Liver (tissue), 3 donors: ENCODE data around the gene COL27A1.

Experiments
- EGR1 ChIP-seq, 2 donors: IDR thresholded peaks; 2 replicates each; pipeline ENCODE4 v1.6.1; 2016 to 2018; ENCODE audit warnings: antibody characterized with exemption in 2 of 2, low read depth in 2 of 2
- JUND ChIP-seq, 2 donors: IDR thresholded peaks; 2 replicates each; pipeline ENCODE4 v1.6.1; 2016; ENCODE audit warnings: antibody characterized with exemption in 2 of 2
- RAD21 ChIP-seq, 2 donors: IDR thresholded peaks; 2 replicates each; pipeline ENCODE4 v1.6.1; 2016; ENCODE audit warnings: antibody characterized with exemption in 2 of 2, mild to moderate bottlenecking in 2 of 2
- TAF1 ChIP-seq: conservative IDR thresholded peaks from 2 replicates; pipeline ENCODE4 v1.6.1; 2016; ENCODE audit warnings: antibody characterized with exemption, mild to moderate bottlenecking
- TF ChIP-seq, protein P1 (sequence below): fragments of 150-350 bp; IDR thresholded peaks from 2 replicates; pipeline ENCODE4 v1.5.1; 2017; ENCODE audit warnings: improper control_type of control experiment, low read depth, low read length; ENCODE audit not compliant: missing input control
- TF ChIP-seq, protein P2 (sequence below): IDR thresholded peaks from 2 replicates; pipeline ENCODE4 v1.6.1; 2016; ENCODE audit warnings: antibody characterized with exemption
- donor health status: healthy.
- donor health status: healthy.

DNA sequence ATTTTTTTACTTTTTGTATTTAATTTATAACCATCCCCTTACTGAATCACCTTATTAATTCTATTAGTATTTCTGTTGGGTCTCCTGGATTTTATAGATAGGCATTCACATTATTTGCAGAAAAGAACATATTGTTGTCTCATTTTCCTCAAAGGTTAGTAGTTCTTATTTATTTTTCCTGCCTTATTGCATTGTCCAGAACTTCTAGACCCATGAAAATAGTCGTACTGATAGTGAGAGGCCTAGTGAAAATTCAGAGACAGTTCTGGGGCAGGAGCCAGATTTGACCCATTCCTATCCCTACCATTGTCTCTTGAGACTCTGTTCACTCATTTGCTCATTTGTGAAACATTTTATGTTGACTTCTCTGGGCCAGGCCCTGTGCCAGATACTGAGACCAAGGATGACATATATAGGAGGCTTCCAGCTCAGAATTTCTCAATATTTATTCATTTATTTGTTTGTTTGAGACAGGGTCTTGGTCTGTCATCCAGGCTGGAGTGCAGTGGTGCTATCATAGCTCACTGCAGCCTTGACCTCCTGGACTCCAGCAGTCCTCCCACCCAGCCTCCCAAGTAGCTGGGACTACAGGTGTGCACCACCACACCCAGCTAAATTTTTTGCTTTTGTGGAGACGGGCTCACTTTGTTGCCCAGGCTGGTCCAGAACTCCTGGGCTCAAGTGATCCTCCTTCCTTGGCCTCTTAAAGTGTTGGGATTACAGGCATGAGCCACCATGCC lies 34.7 kb downstream of the COL27A1 start:
- TF ChIP-seq, protein P1, sequence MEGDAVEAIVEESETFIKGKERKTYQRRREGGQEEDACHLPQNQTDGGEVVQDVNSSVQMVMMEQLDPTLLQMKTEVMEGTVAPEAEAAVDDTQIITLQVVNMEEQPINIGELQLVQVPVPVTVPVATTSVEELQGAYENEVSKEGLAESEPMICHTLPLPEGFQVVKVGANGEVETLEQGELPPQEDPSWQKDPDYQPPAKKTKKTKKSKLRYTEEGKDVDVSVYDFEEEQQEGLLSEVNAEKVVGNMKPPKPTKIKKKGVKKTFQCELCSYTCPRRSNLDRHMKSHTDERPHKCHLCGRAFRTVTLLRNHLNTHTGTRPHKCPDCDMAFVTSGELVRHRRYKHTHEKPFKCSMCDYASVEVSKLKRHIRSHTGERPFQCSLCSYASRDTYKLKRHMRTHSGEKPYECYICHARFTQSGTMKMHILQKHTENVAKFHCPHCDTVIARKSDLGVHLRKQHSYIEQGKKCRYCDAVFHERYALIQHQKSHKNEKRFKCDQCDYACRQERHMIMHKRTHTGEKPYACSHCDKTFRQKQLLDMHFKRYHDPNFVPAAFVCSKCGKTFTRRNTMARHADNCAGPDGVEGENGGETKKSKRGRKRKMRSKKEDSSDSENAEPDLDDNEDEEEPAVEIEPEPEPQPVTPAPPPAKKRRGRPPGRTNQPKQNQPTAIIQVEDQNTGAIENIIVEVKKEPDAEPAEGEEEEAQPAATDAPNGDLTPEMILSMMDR = no peak
- TF ChIP-seq JUND (IDR thresholded peaks at IDR 0.05) = no peak
- TF ChIP-seq EGR1 (IDR thresholded peaks at IDR 0.05; ENCODE audit: low read depth in 2 of 2) = no peak
- TF ChIP-seq, protein P2, sequence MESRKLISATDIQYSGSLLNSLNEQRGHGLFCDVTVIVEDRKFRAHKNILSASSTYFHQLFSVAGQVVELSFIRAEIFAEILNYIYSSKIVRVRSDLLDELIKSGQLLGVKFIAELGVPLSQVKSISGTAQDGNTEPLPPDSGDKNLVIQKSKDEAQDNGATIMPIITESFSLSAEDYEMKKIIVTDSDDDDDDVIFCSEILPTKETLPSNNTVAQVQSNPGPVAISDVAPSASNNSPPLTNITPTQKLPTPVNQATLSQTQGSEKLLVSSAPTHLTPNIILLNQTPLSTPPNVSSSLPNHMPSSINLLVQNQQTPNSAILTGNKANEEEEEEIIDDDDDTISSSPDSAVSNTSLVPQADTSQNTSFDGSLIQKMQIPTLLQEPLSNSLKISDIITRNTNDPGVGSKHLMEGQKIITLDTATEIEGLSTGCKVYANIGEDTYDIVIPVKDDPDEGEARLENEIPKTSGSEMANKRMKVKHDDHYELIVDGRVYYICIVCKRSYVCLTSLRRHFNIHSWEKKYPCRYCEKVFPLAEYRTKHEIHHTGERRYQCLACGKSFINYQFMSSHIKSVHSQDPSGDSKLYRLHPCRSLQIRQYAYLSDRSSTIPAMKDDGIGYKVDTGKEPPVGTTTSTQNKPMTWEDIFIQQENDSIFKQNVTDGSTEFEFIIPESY = no peak
- no peak for TF ChIP-seq TAF1
- no peak for TF ChIP-seq RAD21 (IDR thresholded peaks at IDR 0.05)
